ENCODE results near the gene PYY. TPM values are rescaled to one million over a fixed set of nuclear protein-coding genes. Genes with fewer than 3 reads are reported as not detected.

Gene PYY
- total RNA-seq, 4 donors from 2014 or later, result not detected

DNA sequence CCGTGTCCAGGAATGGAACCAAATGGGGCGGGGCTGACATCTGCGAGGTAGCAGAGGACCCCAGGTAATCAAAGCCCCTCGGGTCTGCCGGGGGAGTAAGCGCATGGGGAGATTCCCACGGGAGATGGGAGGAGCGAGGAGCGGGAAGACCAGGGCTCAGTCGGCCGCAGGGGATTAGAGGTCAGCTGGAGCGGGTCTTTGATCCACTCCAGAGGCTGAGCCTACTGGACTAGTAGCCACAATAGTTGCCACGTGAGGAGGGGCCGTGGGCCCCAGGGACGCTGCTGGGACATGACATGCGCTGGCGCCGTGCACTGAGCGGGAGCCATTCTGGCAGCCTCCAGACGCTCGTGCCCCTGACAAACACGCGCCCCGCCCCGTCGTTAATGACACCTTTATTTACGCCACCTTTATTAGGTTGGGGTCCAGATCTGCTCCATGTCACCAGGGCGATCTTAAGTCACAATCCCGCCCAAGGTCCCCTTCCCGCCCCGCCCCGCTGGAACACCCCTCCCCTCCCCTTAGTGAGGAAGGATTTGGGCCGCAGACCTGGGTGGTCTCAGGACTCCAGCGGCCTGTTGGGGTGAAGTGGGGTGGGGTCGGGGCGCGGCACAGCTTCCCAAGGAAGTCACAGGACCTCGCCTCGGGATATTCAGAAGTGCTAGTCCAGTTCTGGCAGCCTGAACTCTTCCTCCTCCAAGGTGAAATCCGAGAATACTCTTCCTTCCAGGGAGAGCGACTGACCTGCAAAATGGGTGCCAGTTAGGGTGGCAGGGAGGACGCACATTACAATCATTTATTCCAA, 26.5 kb downstream of the PYY start:
- ATAC-seq (ENCODE audit: low FRiP score), result no peak
- DNase-seq (ENCODE audit: low spot score), result no peak
- no peak for TF ChIP-seq CTCF (IDR thresholded peaks at IDR 0.05)

DNA sequence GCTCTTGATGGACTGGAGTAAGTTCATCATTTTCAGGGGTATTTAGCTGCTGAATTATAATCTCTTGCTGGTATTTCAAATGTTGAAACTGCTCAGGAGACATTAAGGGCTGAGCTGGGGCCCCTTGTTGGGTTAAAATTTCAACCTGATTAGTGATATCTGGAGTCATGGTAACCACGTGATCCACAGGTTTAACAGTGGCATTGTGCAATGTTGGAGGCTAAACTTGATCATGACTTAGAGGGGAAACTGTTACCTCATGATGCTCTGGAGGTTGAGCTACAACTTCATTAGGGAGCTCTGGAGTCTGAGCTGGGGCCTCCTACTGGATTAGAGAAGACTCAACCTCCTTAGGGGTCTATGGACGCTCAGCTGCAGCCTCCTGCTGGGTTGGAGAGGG, 29.2 kb downstream of the PYY start:
- TF ChIP-seq CTCF (IDR thresholded peaks at IDR 0.05), result no peak
- ATAC-seq (ENCODE audit: low FRiP score) (no peak), DNase-seq (ENCODE audit: low spot score) (no peak)

- no peak for ATAC-seq (ENCODE audit: low FRiP score)
- no peak for TF ChIP-seq CTCF (IDR thresholded peaks at IDR 0.05)
- DNase-seq (ENCODE audit: low spot score), result no peak
These were observed 33.1 kb downstream of the PYY start for GRCh38 chr17:43920500-43921095.

- ATAC-seq (ENCODE audit: low FRiP score), result no peak
These were observed 35.7 kb downstream of the PYY start for GRCh38 chr17:43918026-43918389.

GRCh38 chr17:43917348-43918025, 36.3 kb downstream of the PYY start:
- no peak for DNase-seq (ENCODE audit: low spot score)
- no peak for ATAC-seq (ENCODE audit: low FRiP score)
- no peak for TF ChIP-seq CTCF (IDR thresholded peaks at IDR 0.05)

More at GRCh38 chr17:43918026-43918389, 35.7 kb downstream of the PYY start:
- DNase-seq (ENCODE audit: low spot score), result no peak
- TF ChIP-seq CTCF (IDR thresholded peaks at IDR 0.05), result no peak

GRCh38 chr17:43917016-43917347, 36.8 kb downstream of the PYY start:
- ATAC-seq (ENCODE audit: low FRiP score) (no peak), DNase-seq (ENCODE audit: low spot score) (no peak)
- TF ChIP-seq CTCF (IDR thresholded peaks at IDR 0.05), result no peak

Data from omental fat pad (tissue), 4 donors.